ENCODE results near the gene COG3.

DNA sequence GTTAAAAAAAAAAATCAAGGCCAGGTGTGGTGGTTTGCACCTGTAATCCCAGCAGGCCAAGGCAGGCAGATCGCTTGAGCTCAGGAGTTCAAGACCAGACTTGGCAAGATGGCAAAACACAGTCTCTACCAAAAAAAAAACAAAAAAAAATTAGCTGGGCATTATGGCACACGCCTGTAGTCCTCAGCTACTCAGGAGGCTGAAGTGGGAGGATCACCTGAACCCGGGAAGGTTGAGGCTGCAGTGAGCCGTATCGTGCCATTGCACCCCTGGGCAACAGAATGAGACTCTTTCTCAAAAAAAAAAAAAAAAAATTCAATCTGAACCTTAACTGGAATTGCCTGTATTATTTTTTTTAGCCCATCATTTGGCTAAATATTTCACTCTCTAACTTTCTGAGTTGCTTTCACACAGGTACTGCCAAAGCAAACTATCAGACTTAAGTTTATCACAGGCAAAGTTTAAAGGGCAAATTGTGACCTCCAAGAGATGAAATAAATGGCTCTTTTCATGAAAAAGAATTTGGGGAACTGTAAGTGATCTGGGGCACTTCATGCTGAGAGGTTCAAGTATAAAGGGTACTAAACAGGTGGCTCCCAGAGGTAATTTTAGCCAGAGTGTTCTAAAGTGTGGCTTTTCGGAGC, 31.9 kb upstream of the COG3 start:
- TF ChIP-seq, protein P1, sequence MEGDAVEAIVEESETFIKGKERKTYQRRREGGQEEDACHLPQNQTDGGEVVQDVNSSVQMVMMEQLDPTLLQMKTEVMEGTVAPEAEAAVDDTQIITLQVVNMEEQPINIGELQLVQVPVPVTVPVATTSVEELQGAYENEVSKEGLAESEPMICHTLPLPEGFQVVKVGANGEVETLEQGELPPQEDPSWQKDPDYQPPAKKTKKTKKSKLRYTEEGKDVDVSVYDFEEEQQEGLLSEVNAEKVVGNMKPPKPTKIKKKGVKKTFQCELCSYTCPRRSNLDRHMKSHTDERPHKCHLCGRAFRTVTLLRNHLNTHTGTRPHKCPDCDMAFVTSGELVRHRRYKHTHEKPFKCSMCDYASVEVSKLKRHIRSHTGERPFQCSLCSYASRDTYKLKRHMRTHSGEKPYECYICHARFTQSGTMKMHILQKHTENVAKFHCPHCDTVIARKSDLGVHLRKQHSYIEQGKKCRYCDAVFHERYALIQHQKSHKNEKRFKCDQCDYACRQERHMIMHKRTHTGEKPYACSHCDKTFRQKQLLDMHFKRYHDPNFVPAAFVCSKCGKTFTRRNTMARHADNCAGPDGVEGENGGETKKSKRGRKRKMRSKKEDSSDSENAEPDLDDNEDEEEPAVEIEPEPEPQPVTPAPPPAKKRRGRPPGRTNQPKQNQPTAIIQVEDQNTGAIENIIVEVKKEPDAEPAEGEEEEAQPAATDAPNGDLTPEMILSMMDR (conservative IDR thresholded peaks at IDR 0.05; ENCODE audit: low read length) = no peak
- no peak for TF ChIP-seq EZH2phosphoT487 (IDR thresholded peaks at IDR 0.05; ENCODE audit: borderline replicate concordance, low read depth, low read length)
